ENCODE results near the gene DPP10. TPM values are rescaled to one million over a fixed set of nuclear protein-coding genes. Genes with fewer than 3 reads are reported as not detected.
"Not testable (repeated sequence)": the region's sequence is repeated elsewhere in the genome, so short reads cannot be mapped to it uniquely, and the experiment has no call there.

Gene DPP10
- total and polyA plus RNA-seq, 4 donors = 0.08 to 5.0 (median 0.27) TPM

DNA sequence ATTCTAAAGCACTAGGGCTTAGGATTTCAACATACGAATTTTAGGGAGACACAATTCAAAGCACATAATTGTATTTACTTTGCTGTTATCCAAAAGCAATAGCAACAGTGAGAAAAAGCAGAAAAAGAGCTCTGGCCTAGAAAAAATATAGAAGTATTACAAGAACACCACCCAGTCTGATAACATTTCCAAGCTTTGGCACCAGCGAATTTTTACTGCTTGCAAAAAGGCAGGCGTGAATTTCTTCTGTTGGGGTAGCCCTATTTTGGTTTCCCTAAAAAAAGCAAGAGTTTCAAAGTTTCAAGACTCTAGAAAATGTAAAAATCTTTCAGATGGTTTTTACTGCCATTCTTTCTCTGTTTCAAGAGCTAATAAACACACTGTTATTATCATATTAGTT is 292.7 kb downstream of the DPP10 start:
- Histone ChIP-seq H3K36me3 (ENCODE audit: control insufficient read depth in 4 of 4, insufficient read depth in 4 of 4, low read length in 4 of 4) (no peaks in the 10 kb centered on the region), H3K27me3 (ENCODE audit: control insufficient read depth in 3 of 3, insufficient read depth in 3 of 3, low read length in 2 of 3) (no peaks in the 10 kb centered on the region), H3K9me3 (ENCODE audit: control insufficient read depth in 4 of 4, insufficient read depth in 3 of 4, low read length in 3 of 4) (no peaks in the 10 kb centered on the region), H3K4me3 (no peak overlapping the region), H3K27ac (ENCODE audit: low read depth in 1 of 2, low read length in 1 of 2) (no peak overlapping the region), H3K4me1 (ENCODE audit: control insufficient read depth in 5 of 5, insufficient read depth in 5 of 5, low read length in 5 of 5) (no peaks in the 10 kb centered on the region), H3K9ac (ENCODE audit: insufficient read depth in 1 of 2, low read length in 2 of 2) (no peak overlapping the region)
- DNase-seq (no peak), ATAC-seq (ENCODE audit: insufficient read depth, low FRiP score) (no peak)
- WGBS, 2 donors = 70 to 87% methylated on average over 3 of the region's 3 CpGs
- TF ChIP-seq, protein P1, sequence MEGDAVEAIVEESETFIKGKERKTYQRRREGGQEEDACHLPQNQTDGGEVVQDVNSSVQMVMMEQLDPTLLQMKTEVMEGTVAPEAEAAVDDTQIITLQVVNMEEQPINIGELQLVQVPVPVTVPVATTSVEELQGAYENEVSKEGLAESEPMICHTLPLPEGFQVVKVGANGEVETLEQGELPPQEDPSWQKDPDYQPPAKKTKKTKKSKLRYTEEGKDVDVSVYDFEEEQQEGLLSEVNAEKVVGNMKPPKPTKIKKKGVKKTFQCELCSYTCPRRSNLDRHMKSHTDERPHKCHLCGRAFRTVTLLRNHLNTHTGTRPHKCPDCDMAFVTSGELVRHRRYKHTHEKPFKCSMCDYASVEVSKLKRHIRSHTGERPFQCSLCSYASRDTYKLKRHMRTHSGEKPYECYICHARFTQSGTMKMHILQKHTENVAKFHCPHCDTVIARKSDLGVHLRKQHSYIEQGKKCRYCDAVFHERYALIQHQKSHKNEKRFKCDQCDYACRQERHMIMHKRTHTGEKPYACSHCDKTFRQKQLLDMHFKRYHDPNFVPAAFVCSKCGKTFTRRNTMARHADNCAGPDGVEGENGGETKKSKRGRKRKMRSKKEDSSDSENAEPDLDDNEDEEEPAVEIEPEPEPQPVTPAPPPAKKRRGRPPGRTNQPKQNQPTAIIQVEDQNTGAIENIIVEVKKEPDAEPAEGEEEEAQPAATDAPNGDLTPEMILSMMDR (IDR thresholded peaks at IDR 0.05; ENCODE audit: control extremely low read depth, extremely low read depth) = no peak

DNA sequence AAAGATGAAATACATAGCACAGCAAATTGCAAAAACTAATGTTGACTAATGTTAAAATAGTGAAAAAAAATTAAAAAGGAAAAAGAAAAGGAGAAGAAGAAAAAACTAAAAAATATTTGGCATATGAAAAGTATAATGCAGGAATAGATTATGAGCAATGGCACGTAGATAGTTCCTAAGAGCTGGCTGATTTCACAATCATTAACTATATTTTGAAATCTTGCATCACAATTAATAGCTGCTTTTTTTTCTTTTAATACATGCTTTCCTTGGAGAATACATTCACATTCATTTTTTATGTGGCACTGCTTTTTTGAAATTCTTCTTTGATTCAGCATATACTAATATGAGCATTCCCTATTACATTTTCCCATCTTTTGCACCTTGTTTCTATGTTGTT is 299.8 kb downstream of the DPP10 start:
- Histone ChIP-seq H3K4me1 (ENCODE audit: control insufficient read depth in 5 of 5, insufficient read depth in 5 of 5, low read length in 5 of 5) (no peaks in the 10 kb centered on the region), H3K27ac (ENCODE audit: low read depth in 1 of 2, low read length in 1 of 2) (no peak overlapping the region), H3K36me3 (ENCODE audit: control insufficient read depth in 4 of 4, insufficient read depth in 4 of 4, low read length in 4 of 4) (no peaks in the 10 kb centered on the region), H3K4me3 (no peak overlapping the region), H3K9me3 (ENCODE audit: control insufficient read depth in 4 of 4, insufficient read depth in 3 of 4, low read length in 3 of 4) (no peaks in the 10 kb centered on the region), H3K9ac (ENCODE audit: insufficient read depth in 1 of 2, low read length in 2 of 2) (no peak overlapping the region), H3K27me3 (ENCODE audit: control insufficient read depth in 3 of 3, insufficient read depth in 3 of 3, low read length in 2 of 3) (no peaks in the 10 kb centered on the region)
- TF ChIP-seq, protein P1 (IDR thresholded peaks at IDR 0.05; ENCODE audit: control extremely low read depth, extremely low read depth) = no peak
- 47 to 67% methylated on average over 1 of the region's 1 CpG for WGBS, 2 donors
- DNase-seq = no peak
- ATAC-seq (ENCODE audit: insufficient read depth, low FRiP score) = no peak

DNA sequence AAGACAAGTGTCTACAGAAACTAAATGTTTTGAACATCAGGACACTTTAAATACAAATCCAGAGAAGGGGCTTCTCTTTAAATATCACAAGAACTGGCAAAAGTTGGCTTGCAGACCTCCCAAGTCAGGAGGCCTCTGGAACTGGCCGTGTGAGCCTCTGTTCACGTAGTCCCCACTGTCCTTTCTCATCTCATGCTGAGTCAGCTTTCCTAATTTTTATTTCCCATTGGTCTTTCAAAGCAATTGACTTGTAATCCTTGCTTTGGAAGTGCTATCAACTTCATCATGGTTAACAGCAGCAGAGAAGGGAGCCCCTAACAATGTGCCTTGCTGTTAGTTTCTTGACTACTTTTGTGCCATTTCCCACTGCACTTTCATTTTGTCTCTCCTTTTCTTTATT is 303.3 kb downstream of the DPP10 start:
- no peak for ATAC-seq (ENCODE audit: insufficient read depth, low FRiP score)
- no peak for DNase-seq
- H3K9ac ChIP-seq (ENCODE audit: insufficient read depth in 1 of 2, low read length in 2 of 2) = no peak overlapping the region
- TF ChIP-seq, protein P1 (IDR thresholded peaks at IDR 0.05; ENCODE audit: control extremely low read depth, extremely low read depth) = no peak
- H3K36me3 ChIP-seq (ENCODE audit: control insufficient read depth in 4 of 4, insufficient read depth in 4 of 4, low read length in 4 of 4) = no peaks in the 10 kb centered on the region
- H3K27ac ChIP-seq (ENCODE audit: low read depth in 1 of 2, low read length in 1 of 2) = no peak overlapping the region
- no peaks in the 10 kb centered on the region for H3K27me3 ChIP-seq (ENCODE audit: control insufficient read depth in 3 of 3, insufficient read depth in 3 of 3, low read length in 2 of 3)
- WGBS, 2 donors = 81 to 83% methylated on average over 2 of the region's 2 CpGs
- H3K9me3 ChIP-seq (ENCODE audit: control insufficient read depth in 4 of 4, insufficient read depth in 3 of 4, low read length in 3 of 4) = no peaks in the 10 kb centered on the region
- H3K4me1 ChIP-seq (ENCODE audit: control insufficient read depth in 5 of 5, insufficient read depth in 5 of 5, low read length in 5 of 5) = no peaks in the 10 kb centered on the region
- no peak overlapping the region for H3K4me3 ChIP-seq

DNA sequence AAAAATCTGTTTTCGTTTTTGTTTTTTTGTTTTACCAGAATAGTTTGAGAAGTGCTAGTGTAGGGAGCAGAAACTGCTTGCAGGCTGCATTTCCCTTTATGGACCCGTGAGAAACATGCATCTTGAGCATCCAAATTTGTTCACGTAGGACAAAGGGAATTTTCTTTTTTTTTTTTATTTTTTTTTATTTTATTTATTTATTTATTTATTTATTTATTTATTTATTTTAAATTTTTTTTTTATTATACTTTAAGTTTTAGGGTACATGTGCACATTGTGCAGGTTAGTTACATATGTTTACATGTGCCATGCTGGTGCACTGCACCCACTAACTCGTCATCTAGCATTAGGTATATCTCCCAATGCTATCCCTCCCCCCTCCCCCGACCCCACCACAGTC is 305.7 kb downstream of the DPP10 start:
- H3K4me1 ChIP-seq (ENCODE audit: control insufficient read depth in 5 of 5, insufficient read depth in 5 of 5, low read length in 5 of 5); H3K9ac ChIP-seq (ENCODE audit: insufficient read depth in 1 of 2, low read length in 2 of 2): not testable (repeated sequence)
- 85 to 87% methylated on average over 3 of the region's 5 CpGs for WGBS, 2 donors

More for the DNA sequence above, 305.7 kb downstream of the DPP10 start:
- H3K36me3 ChIP-seq (ENCODE audit: control insufficient read depth in 4 of 4, insufficient read depth in 4 of 4, low read length in 4 of 4); DNase-seq; H3K9me3 ChIP-seq (ENCODE audit: control insufficient read depth in 4 of 4, insufficient read depth in 3 of 4, low read length in 3 of 4); H3K4me3 ChIP-seq; H3K27ac ChIP-seq (ENCODE audit: low read depth in 1 of 2, low read length in 1 of 2); ATAC-seq (ENCODE audit: insufficient read depth, low FRiP score); H3K27me3 ChIP-seq (ENCODE audit: control insufficient read depth in 3 of 3, insufficient read depth in 3 of 3, low read length in 2 of 3): not testable (repeated sequence)

Measured in lung (tissue), 12 donors.